Measurements from ENCODE around the gene PTRH1.

- TF ChIP-seq, protein P1, sequence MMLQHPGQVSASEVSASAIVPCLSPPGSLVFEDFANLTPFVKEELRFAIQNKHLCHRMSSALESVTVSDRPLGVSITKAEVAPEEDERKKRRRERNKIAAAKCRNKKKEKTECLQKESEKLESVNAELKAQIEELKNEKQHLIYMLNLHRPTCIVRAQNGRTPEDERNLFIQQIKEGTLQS (IDR thresholded peaks at IDR 0.05) = no peak
- TF ChIP-seq, protein P2, sequence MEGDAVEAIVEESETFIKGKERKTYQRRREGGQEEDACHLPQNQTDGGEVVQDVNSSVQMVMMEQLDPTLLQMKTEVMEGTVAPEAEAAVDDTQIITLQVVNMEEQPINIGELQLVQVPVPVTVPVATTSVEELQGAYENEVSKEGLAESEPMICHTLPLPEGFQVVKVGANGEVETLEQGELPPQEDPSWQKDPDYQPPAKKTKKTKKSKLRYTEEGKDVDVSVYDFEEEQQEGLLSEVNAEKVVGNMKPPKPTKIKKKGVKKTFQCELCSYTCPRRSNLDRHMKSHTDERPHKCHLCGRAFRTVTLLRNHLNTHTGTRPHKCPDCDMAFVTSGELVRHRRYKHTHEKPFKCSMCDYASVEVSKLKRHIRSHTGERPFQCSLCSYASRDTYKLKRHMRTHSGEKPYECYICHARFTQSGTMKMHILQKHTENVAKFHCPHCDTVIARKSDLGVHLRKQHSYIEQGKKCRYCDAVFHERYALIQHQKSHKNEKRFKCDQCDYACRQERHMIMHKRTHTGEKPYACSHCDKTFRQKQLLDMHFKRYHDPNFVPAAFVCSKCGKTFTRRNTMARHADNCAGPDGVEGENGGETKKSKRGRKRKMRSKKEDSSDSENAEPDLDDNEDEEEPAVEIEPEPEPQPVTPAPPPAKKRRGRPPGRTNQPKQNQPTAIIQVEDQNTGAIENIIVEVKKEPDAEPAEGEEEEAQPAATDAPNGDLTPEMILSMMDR (IDR thresholded peaks at IDR 0.05 in 2 of 3, conservative IDR thresholded peaks at IDR 0.05 in 1 of 3; ENCODE audit: borderline replicate concordance in 1 of 3, insufficient read depth in 1 of 3, low read depth in 2 of 3, low read length in 2 of 3) = no peak
- TF ChIP-seq ZFX (IDR thresholded peaks at IDR 0.05) (no peak), RAD21 (IDR thresholded peaks at IDR 0.05; ENCODE audit: low read depth) (no peak), EZH2phosphoT487 (IDR thresholded peaks at IDR 0.05; ENCODE audit: borderline replicate concordance) (no peak), EZH2 (IDR thresholded peaks at IDR 0.05) (no peak), FOSL1 (IDR thresholded peaks at IDR 0.05; ENCODE audit: low read depth) (no peak), JUND (IDR thresholded peaks at IDR 0.05) (no peak)
- TF ChIP-seq, protein P3, sequence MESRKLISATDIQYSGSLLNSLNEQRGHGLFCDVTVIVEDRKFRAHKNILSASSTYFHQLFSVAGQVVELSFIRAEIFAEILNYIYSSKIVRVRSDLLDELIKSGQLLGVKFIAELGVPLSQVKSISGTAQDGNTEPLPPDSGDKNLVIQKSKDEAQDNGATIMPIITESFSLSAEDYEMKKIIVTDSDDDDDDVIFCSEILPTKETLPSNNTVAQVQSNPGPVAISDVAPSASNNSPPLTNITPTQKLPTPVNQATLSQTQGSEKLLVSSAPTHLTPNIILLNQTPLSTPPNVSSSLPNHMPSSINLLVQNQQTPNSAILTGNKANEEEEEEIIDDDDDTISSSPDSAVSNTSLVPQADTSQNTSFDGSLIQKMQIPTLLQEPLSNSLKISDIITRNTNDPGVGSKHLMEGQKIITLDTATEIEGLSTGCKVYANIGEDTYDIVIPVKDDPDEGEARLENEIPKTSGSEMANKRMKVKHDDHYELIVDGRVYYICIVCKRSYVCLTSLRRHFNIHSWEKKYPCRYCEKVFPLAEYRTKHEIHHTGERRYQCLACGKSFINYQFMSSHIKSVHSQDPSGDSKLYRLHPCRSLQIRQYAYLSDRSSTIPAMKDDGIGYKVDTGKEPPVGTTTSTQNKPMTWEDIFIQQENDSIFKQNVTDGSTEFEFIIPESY (IDR thresholded peaks at IDR 0.05; ENCODE audit: extremely low read depth, insufficient replicate concordance, low read length) = no peak
Observed at GRCh38 chr9:127682351-127683136, 32.9 kb downstream of the PTRH1 start.
